Panc1 (cell line): Measurements from ENCODE around the gene LRRC63. TPM values are rescaled to one million over a fixed set of nuclear protein-coding genes. Genes with fewer than 3 reads are reported as not detected.

Source experiments
- ATAC-seq: fragments of 200-7000 bp; cut with Tn5 transposase; 2 replicates; pipeline ENCODE4 v1.9.1; 2020; ENCODE audit warnings: mild to moderate bottlenecking, moderate library complexity
- BruUV-seq: library from RNA; stranded (reverse); fragments of 400-500 nt; replicated peaks from 2 replicates; lab custom pipeline; 2021; lab: Mats Ljungman, UMichigan
- CTCF ChIA-PET: fragments of 300-600 bp; sonication (Branson Sonifier 250); formaldehyde crosslinking; loops from one replicate; lab custom pipeline; 2022; ENCODE audit warnings: antibody characterized with exemption; lab: Charles Lee
- POLR2A ChIA-PET: fragments of 300-600 bp; sonication (Branson Sonifier 250); formaldehyde crosslinking; loops from one replicate; lab custom pipeline; 2022; ENCODE audit warnings: antibody characterized with exemption; lab: Charles Lee
- DNase-seq: peaks from one replicate; pipeline ENCODE4 v3.0.0-alpha.2; 2010; ENCODE audit warnings: low read depth, low spot score
- H3K27ac ChIP-seq: 2 replicates; pipeline ENCODE4 v1.5.1; 2011; ENCODE audit warnings: mild to moderate bottlenecking, low read length, inconsistent platforms
- H3K27me3 ChIP-seq: fragments of 200-500 bp; sonication (Bioruptor generic); 2 replicates; pipeline ENCODE4 v1.6.0; 2014; ENCODE audit warnings: low read length, inconsistent platforms; ENCODE audit not compliant: control insufficient read depth, insufficient read depth
- H3K36me3 ChIP-seq: fragments of 200-500 bp; sonication (Bioruptor generic); 2 replicates; pipeline ENCODE4 v1.5.1; 2014; ENCODE audit warnings: inconsistent platforms, mild to moderate bottlenecking, low read length, moderate library complexity; ENCODE audit not compliant: control insufficient read depth, insufficient read depth
- H3K4me1 ChIP-seq: 2 replicates; pipeline ENCODE4 v1.5.1; 2011; ENCODE audit warnings: inconsistent platforms, mild to moderate bottlenecking, low read length, moderate library complexity; ENCODE audit not compliant: control insufficient read depth, insufficient read depth
- H3K4me3 ChIP-seq, 2 experiments: 2 replicates each; pipeline ENCODE4 v1.5.1; 2011 to 2012; ENCODE audit warnings: low read depth in 2 of 2, low read length in 2 of 2, mild to moderate bottlenecking in 2 of 2, inconsistent platforms in 1 of 2, moderate library complexity in 1 of 2
- H3K9me3 ChIP-seq: fragments of 200-500 bp; sonication (Bioruptor generic); 2 replicates; pipeline ENCODE4 v1.5.1; 2014; ENCODE audit warnings: low read depth, mild to moderate bottlenecking, inconsistent platforms, low read length, moderate library complexity; ENCODE audit not compliant: control insufficient read depth, insufficient read depth
- POLR2AphosphoS5 ChIP-seq: IDR thresholded peaks from 2 replicates; pipeline ENCODE4 v1.6.1; 2012; ENCODE audit warnings: mild to moderate bottlenecking, low read depth, low read length, moderate library complexity
- SIN3A ChIP-seq: IDR thresholded peaks from 2 replicates; pipeline ENCODE4 v1.6.1; 2012; ENCODE audit warnings: low read depth, mild to moderate bottlenecking, low read length, moderate library complexity, borderline replicate concordance; ENCODE audit not compliant: insufficient read depth
- TCF7L2 ChIP-seq: IDR thresholded peaks from 2 replicates; pipeline ENCODE4 v1.6.1; 2011; ENCODE audit warnings: mild to moderate bottlenecking, low read depth, low read length, inconsistent platforms
- in situ Hi-C: cut with HindIII; loops from 2 replicates; pipeline ENCODE4 v1.10.0; 2016; ENCODE audit warnings: low sequenced_read_pairs, low pct_unique_long_range_greater_than_20kb
- intact Hi-C: fragments of 100-400 bp; cut with micrococcal nuclease; formaldehyde crosslinking; loops from one replicate; pipeline ENCODE4 v1.10.0; 2022; ENCODE audit not compliant: unreplicated experiment
- total RNA-seq: library from RNA; stranded (reverse); gene quantifications from one replicate; pipeline ENCODE4 v1.2.1, GENCODE V29; 2021; ENCODE audit not compliant: unreplicated experiment
- TF ChIP-seq, protein P1 (sequence below), 2 experiments: IDR thresholded peaks; 2 replicates each; pipeline ENCODE4 v1.6.1; 2011 to 2012; ENCODE audit warnings: low read depth in 2 of 2, control low read depth in 1 of 2, low read length in 1 of 2, mild to moderate bottlenecking in 1 of 2, moderate library complexity in 1 of 2; ENCODE audit not compliant: insufficient read depth in 1 of 2
- TF ChIP-seq, protein P2 (sequence below): fragments of 450-650 bp; IDR thresholded peaks from 2 replicates; pipeline ENCODE4 v1.5.1; 2017; ENCODE audit warnings: mild to moderate bottlenecking

Gene LRRC63
- total RNA-seq, 1 experiment from 2014 or later, result 0.15 TPM

DNA sequence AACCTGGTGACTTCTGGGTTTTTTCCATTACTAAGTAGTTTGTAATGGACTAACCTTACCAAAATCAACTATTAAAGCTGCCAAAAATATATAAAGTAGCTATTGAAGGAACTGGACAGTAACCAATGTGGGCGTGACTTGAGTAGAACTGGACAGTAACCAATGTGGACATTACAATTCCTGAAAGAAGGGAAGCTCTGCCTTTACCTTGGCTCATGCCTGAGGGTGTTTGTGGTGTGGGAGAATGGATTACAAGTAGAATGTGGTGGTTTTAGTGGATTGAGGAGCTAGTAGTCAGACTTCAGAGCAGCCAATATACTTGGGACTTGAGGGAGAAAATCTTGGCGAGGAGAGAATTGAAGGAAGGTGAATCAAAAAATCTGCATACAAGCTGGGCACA, 17.5 kb downstream of the LRRC63 start:
- in situ Hi-C loops, result no loop called here
- H3K27me3 ChIP-seq, result no peaks in the 10 kb centered on the region
- no peak for DNase-seq
- no peaks in the 10 kb centered on the region for H3K4me1 ChIP-seq
- POLR2A ChIA-PET, result no interaction called here
- TF ChIP-seq, protein P1, sequence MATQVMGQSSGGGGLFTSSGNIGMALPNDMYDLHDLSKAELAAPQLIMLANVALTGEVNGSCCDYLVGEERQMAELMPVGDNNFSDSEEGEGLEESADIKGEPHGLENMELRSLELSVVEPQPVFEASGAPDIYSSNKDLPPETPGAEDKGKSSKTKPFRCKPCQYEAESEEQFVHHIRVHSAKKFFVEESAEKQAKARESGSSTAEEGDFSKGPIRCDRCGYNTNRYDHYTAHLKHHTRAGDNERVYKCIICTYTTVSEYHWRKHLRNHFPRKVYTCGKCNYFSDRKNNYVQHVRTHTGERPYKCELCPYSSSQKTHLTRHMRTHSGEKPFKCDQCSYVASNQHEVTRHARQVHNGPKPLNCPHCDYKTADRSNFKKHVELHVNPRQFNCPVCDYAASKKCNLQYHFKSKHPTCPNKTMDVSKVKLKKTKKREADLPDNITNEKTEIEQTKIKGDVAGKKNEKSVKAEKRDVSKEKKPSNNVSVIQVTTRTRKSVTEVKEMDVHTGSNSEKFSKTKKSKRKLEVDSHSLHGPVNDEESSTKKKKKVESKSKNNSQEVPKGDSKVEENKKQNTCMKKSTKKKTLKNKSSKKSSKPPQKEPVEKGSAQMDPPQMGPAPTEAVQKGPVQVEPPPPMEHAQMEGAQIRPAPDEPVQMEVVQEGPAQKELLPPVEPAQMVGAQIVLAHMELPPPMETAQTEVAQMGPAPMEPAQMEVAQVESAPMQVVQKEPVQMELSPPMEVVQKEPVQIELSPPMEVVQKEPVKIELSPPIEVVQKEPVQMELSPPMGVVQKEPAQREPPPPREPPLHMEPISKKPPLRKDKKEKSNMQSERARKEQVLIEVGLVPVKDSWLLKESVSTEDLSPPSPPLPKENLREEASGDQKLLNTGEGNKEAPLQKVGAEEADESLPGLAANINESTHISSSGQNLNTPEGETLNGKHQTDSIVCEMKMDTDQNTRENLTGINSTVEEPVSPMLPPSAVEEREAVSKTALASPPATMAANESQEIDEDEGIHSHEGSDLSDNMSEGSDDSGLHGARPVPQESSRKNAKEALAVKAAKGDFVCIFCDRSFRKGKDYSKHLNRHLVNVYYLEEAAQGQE (IDR thresholded peaks at IDR 0.05; ENCODE audit: insufficient read depth in 1 of 2, low read depth in 2 of 2, low read length in 1 of 2), result no peak
- no peak for TF ChIP-seq POLR2AphosphoS5
- TF ChIP-seq SIN3A, result no peak
- no peak for ATAC-seq
- no TSS peak for BruUV-seq
- CTCF ChIA-PET, result no interaction called here
- no peak overlapping the region for H3K4me3 ChIP-seq
- H3K36me3 ChIP-seq, result no peaks in the 10 kb centered on the region
- H3K9me3 ChIP-seq, result no peaks in the 10 kb centered on the region
- intact Hi-C loops, result no loop called here
- no peak overlapping the region for H3K27ac ChIP-seq

DNA sequence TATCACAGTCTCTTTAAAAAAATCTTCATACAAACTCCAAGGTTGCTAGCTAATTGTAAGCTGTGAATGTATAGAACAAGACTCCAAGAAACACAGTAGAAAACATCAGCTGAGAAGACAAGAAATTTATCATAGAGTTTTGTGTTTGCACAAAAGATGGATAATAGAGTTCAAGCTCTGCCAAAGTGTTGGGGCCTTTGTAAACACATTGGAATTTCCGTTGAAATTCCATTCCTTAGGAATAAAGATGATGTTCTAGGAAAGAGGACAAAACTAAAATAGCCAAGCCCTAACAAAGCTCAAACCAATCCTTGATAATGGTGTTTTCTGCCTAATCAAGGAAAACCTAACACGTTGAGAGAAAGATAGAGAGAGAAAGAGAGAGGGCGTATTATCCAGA, 20.6 kb downstream of the LRRC63 start:
- ATAC-seq (no peak), DNase-seq (no peak)
- in situ Hi-C loops (no loop called here), intact Hi-C loops (no loop called here)
- Histone ChIP-seq H3K4me3 (no peak overlapping the region), H3K27me3 (no peaks in the 10 kb centered on the region), H3K27ac (no peak overlapping the region), H3K9me3 (no peaks in the 10 kb centered on the region), H3K4me1 (no peaks in the 10 kb centered on the region), H3K36me3 (no peaks in the 10 kb centered on the region)
- BruUV-seq, result no TSS peak
- ChIA-PET POLR2A (no interaction called here), CTCF (no interaction called here)
- TF ChIP-seq, protein P1 (IDR thresholded peaks at IDR 0.05; ENCODE audit: insufficient read depth in 1 of 2, low read depth in 2 of 2, low read length in 1 of 2), result no peak
- TF ChIP-seq, protein P2, sequence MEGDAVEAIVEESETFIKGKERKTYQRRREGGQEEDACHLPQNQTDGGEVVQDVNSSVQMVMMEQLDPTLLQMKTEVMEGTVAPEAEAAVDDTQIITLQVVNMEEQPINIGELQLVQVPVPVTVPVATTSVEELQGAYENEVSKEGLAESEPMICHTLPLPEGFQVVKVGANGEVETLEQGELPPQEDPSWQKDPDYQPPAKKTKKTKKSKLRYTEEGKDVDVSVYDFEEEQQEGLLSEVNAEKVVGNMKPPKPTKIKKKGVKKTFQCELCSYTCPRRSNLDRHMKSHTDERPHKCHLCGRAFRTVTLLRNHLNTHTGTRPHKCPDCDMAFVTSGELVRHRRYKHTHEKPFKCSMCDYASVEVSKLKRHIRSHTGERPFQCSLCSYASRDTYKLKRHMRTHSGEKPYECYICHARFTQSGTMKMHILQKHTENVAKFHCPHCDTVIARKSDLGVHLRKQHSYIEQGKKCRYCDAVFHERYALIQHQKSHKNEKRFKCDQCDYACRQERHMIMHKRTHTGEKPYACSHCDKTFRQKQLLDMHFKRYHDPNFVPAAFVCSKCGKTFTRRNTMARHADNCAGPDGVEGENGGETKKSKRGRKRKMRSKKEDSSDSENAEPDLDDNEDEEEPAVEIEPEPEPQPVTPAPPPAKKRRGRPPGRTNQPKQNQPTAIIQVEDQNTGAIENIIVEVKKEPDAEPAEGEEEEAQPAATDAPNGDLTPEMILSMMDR, result no peak
- TF ChIP-seq POLR2AphosphoS5, result no peak
- TF ChIP-seq SIN3A, result no peak
- TF ChIP-seq TCF7L2, result no peak
